DOHH2 (cell line): Measurements from ENCODE around the gene DIP2C.

Source experiments
- CTCF ChIP-seq: fragments of 200-600 bp; sonication (generic); IDR thresholded peaks from one replicate; pipeline ENCODE4 v1.5.1; 2014; ENCODE audit warnings: antibody characterized with exemption, mild to moderate bottlenecking, low read depth, low read length; ENCODE audit not compliant: poor library complexity, severe bottlenecking
- EZH2phosphoT487 ChIP-seq: fragments of 200-600 bp; sonication (generic); IDR thresholded peaks from 2 replicates; pipeline ENCODE4 v1.6.1; 2017; ENCODE audit warnings: borderline replicate concordance, mild to moderate bottlenecking, antibody characterized with exemption, low read length, moderate library complexity, mixed read lengths

- TF ChIP-seq CTCF = no peak
- no peak for TF ChIP-seq EZH2phosphoT487
These were observed 338.4 kb downstream of the DIP2C start for GRCh38 chr10:350981-351501.
